LNCaP clone FGC (cell line): ENCODE results near the gene EPHB2.

ENCODE experiments used
- DNase-seq: peaks from one replicate; pipeline ENCODE4 v3.0.0-alpha.2; 2011; ENCODE audit warnings: low read depth
- H3K4me3 ChIP-seq: 2 replicates; pipeline ENCODE4 v1.5.1; 2011; ENCODE audit warnings: mild to moderate bottlenecking, low read depth, low read length, control low read depth
- CTCF ChIP-seq: IDR thresholded peaks from 2 replicates; pipeline ENCODE4 v1.5.1; 2012; ENCODE audit warnings: mild to moderate bottlenecking; ENCODE audit not compliant: control insufficient read depth, insufficient read depth; ENCODE audit errors: extremely low read depth

The EPHB2 gene

DNA sequence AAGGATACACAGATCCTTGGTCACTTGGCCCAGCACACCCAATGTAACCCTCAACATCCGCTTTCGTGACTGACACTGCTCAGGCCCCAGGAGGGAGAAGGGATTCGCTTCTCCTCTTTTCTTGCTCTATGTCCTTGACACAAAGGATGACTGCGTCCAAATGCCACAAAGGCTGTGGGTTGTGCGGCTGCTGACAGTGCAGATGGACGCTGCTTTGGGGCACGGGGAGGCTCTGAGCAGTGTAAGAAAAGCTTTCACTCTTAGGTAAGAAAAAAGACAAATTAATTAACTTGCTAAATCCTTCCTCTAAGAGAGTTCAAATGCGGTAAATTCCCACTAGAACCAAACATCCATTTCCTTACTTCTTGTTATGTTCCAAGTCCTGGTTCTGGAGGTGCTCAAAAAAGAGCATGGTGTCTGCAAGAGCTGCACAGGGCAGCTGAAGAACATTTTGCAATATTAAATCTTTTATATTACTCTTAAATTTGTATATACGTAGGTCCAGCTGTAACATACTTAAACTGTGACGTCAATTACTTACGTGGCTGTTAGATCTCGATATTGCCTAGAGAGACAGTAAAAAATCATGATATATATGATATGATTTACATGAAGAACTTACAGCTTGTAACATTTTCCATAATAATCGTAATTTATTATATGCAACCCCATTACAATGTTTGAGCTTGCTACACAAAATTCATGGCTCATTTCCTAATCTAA is 19.4 kb upstream of the EPHB2 start:
- no peak for DNase-seq
- TF ChIP-seq CTCF, result no peak
- H3K4me3 ChIP-seq, result no peak overlapping the region

GRCh38 chr1:22694172-22694571 is 16.5 kb upstream of the EPHB2 start:
- no peak for TF ChIP-seq CTCF
- DNase-seq, result no peak
- no peak overlapping the region for H3K4me3 ChIP-seq

DNA sequence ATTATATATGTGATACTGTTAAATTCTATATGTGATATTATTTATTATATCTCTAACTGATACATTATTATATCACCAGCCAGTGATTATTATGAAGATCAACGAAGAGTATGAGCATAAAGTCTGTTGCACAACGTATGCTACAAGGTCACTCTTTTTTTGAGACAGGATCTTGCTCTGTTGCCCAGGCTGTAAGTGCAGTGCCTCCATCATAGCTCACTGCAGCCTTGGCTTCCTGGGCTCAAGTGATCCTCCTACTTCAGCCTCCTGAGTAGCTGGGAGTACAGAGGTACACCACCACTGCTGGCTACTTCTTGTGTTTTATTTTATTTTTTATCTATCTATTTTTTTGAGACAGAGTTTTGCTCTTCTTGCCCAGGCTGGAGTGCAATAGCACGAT is 14.0 kb upstream of the EPHB2 start:
- no peak for DNase-seq
- TF ChIP-seq CTCF, result no peak
- H3K4me3 ChIP-seq, result no peak overlapping the region

DNA sequence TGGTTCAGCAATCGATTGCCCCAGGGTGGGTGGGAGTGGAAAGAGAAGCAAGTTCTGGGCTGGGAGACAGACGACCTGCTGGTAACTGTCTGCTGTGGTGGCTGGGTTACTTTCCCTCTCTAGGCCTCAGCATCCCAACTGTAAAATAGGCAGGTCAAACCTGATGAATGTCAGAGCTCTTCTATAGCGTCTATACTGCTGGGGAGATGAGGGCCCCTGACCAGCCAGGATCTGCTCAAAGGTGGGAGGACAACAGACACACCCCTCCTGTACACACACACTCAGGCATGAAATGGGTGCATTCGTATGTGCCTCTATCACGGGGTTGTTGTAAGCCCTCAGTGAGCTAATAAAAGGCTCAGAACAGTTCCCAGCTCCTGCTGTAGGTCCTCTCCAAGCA is 12.7 kb upstream of the EPHB2 start:
- TF ChIP-seq CTCF, result no peak
- H3K4me3 ChIP-seq, result no peak overlapping the region
- no peak for DNase-seq

- DNase-seq, result no peak
- TF ChIP-seq CTCF, result no peak
Measured at GRCh38 chr1:22699681-22700520, 10.7 kb upstream of the EPHB2 start.

DNA sequence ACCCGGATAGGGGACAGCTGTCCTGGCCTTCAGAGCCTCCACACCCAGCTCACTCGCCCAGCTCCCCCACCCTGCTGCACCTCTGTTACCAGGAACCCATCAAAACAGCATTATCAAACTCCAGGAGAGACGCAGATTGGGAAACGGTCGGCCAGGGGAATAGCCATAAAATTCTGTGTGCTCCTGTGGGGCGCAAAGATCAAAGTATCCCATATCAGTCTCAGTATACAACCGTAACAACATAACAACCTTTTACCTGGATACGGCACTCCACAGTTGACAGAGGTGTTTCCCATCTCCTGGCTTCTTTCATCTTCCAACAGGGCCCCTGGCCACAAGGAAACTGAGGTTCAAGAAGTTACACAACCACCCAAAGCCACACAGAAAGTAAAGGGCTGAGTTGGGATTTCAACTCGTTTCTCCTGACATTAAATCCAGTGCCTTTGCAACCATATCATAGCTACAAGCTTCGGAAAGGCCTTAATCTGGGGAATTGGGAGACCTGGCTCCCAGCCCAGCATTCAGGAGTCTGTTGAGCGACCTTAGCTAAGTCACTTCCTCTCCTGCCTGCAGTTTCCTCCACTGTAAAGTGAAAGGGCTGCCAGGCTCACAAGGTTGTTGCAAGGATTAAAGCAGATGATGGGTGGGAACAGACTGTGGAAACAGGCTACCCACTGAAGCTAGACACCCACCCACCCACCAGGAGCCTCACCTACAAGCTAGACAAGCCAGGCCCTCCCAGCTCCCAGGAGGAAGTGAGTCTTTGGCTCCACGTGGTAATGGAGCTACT is 8.1 kb upstream of the EPHB2 start:
- TF ChIP-seq CTCF, result no peak
- no peak for DNase-seq
- H3K4me3 ChIP-seq, result no peak overlapping the region

More at GRCh38 chr1:22699681-22700520, 10.7 kb upstream of the EPHB2 start:
- no peak overlapping the region for H3K4me3 ChIP-seq
